Testis (tissue), 2 donors: ENCODE measurements around the gene CTBP2.

ENCODE experiments used
- CTCF ChIP-seq, 3 experiments: fragments of 450-650 bp in 2 of 3; fragments of 200-600 bp in 1 of 3; sonication (generic) in 1 of 3; IDR thresholded peaks; one replicate each; pipeline ENCODE4 v1.5.1; 2016 to 2019; ENCODE audit warnings: antibody characterized with exemption in 3 of 3, mild to moderate bottlenecking in 2 of 3, moderate library complexity in 1 of 3
- POLR2A ChIP-seq: fragments of 450-650 bp; IDR thresholded peaks from one replicate; pipeline ENCODE4 v1.6.1; 2017; ENCODE audit warnings: antibody characterized with exemption, mild to moderate bottlenecking, moderate library complexity

- TF ChIP-seq CTCF (IDR thresholded peaks at IDR 0.05), result no peak
- no peak for TF ChIP-seq POLR2A
Observed at GRCh38 chr10:124961248-124961570, 199.2 kb downstream of the CTBP2 start.
